NCI-H2029 (cell line): ENCODE results near the gene NBPF20.
"Not testable (repeated sequence)": the region's sequence is repeated elsewhere in the genome, so short reads cannot be mapped to it uniquely, and the experiment has no call there.

ENCODE experiments used
- DNase-seq: peaks from one replicate; lab custom pipeline; 2025; lab: John Stamatoyannopoulos, UW

The NBPF20 gene

GRCh38 chr1:145429329-145429728 lies 3.9 kb upstream of the NBPF20 start:
- DNase-seq: not testable (repeated sequence)

- not testable (repeated sequence) for DNase-seq
Measured at GRCh38 chr1:145424612-145425435, 579 bp downstream of the NBPF20 start.

GRCh38 chr1:145415149-145415548 lies 10.3 kb downstream of the NBPF20 start:
- DNase-seq: not testable (repeated sequence)

- not testable (repeated sequence) for DNase-seq
Measured at GRCh38 chr1:145407266-145407665, 18.1 kb downstream of the NBPF20 start.

- DNase-seq: not testable (repeated sequence)
Measured at GRCh38 chr1:145404949-145405348, 20.5 kb downstream of the NBPF20 start.

GRCh38 chr1:145400701-145401100 lies 24.7 kb downstream of the NBPF20 start:
- not testable (repeated sequence) for DNase-seq
